ENCODE results near the gene VPS36. TPM values are rescaled to one million over a fixed set of nuclear protein-coding genes. Genes with fewer than 3 reads are reported as not detected.

Gene VPS36
- total and polyA plus RNA-seq, 2 of the 4 experiments (the other 2 are of a cell fraction) = 14.8 to 16.7 TPM

Small RNA genes within 50 kb of the gene (microRNA-seq; reads per million reads assigned to microRNA genes)
- gene RNY4P24 (ENCODE audit: insufficient read depth, insufficient read length) = not detected

Small RNA genes within 50 kb of the gene (small RNA-seq; reads per million reads assigned to genes)
- gene RNY4P24 = 0 to 124 (median 0.92) reads per million in 5 experiments

Other genes with a start within 250 kb of the VPS36 start
- 14.7 and 19.0 TPM in 2 replicates for gene THSD1, start 44.5 kb downstream of the VPS36 start, total RNA-seq (2012; rRNA removed)
- gene THSD1, start 44.5 kb downstream of the VPS36 start, polyA plus RNA-seq (2012; rRNA removed) = 10.9 and 12.1 TPM in 2 replicates
- 44.6 and 62.5 TPM in 2 replicates for gene CKAP2, start 4.8 kb upstream of the VPS36 start, total RNA-seq (2012; rRNA removed)
- 17.9 and 23.0 TPM in 2 replicates for gene CKAP2, start 4.8 kb upstream of the VPS36 start, polyA plus RNA-seq (2012; rRNA removed)
- 3.4 and 3.9 TPM in 2 replicates for gene HNRNPA1L2, start 191.8 kb upstream of the VPS36 start, total RNA-seq (2012; rRNA removed)
- 9.1 and 9.3 TPM in 2 replicates for gene HNRNPA1L2, start 191.8 kb upstream of the VPS36 start, polyA plus RNA-seq (2012; rRNA removed)
- gene SUGT1, start 202.2 kb upstream of the VPS36 start, total RNA-seq (2012; rRNA removed) = 21.5 and 41.4 TPM in 2 replicates
- gene SUGT1, start 202.2 kb upstream of the VPS36 start, polyA plus RNA-seq (2012; rRNA removed) = 24.6 and 25.6 TPM in 2 replicates

Data from IMR-90 (cell line).